H1 (cell line): ENCODE results near the gene RTL9. TPM values are rescaled to one million over a fixed set of nuclear protein-coding genes. Genes with fewer than 3 reads are reported as not detected.

Experiments used
- CTCF ChIA-PET: fragments of 300-600 bp; sonication (Branson Sonifier 250); formaldehyde crosslinking; loops from one replicate; lab custom pipeline; 2021; ENCODE audit not compliant: partially characterized antibody; lab: Charles Lee
- POLR2A ChIA-PET: fragments of 300-600 bp; sonication (Branson Sonifier 250); formaldehyde crosslinking; loops from one replicate; lab custom pipeline; 2021; ENCODE audit warnings: inconsistent platforms; ENCODE audit not compliant: partially characterized antibody; lab: Charles Lee
- DNase-seq, 2 experiments: peaks; one replicate each; pipeline versions ENCODE4 v3.0.0 to v3.0.0-alpha.2; 2010 to 2022; ENCODE audit warnings: low spot score in 2 of 2, low read depth in 1 of 2, mixed read lengths in 1 of 2
- FAIRE-seq: peaks from 2 replicates; lab custom pipeline; 2011; peaks lifted over from hg19 to GRCh38; lab: Jason Lieb, UNC
- H2AFZ ChIP-seq: 2 replicates; pipeline ENCODE4 v1.8.1; 2012; ENCODE audit warnings: low read length, inconsistent platforms
- H2AK5ac ChIP-seq: 2 replicates; pipeline ENCODE4 v1.6.1; 2013; ENCODE audit warnings: low read depth, low read length
- H2BK120ac ChIP-seq: replicated peaks from 2 replicates; pipeline ENCODE3; 2013; ENCODE audit warnings: low read depth, low read length, inconsistent platforms
- H2BK12ac ChIP-seq: 2 replicates; pipeline ENCODE4 v1.6.1; 2013; ENCODE audit warnings: low read depth, low read length
- H2BK15ac ChIP-seq: 2 replicates; pipeline ENCODE4 v1.6.1; 2013; ENCODE audit warnings: low read length
- H2BK20ac ChIP-seq: 2 replicates; pipeline ENCODE4 v1.6.1; 2013; ENCODE audit warnings: low read length
- H2BK5ac ChIP-seq: 2 replicates; pipeline ENCODE4 v1.6.1; 2013; ENCODE audit warnings: low read depth, low read length
- H3K14ac ChIP-seq: 2 replicates; pipeline ENCODE4 v1.6.1; 2013; ENCODE audit warnings: inconsistent platforms; ENCODE audit not compliant: insufficient read length
- H3K18ac ChIP-seq: 2 replicates; pipeline ENCODE4 v1.6.1; 2013; ENCODE audit warnings: low read length; ENCODE audit errors: extremely low read depth
- H3K23ac ChIP-seq: 2 replicates; pipeline ENCODE4 v1.6.1; 2013; ENCODE audit warnings: inconsistent platforms; ENCODE audit not compliant: insufficient read length
- H3K23me2 ChIP-seq: 2 replicates; pipeline ENCODE4 v1.6.1; 2013; ENCODE audit warnings: low read depth, low read length
- H3K27ac ChIP-seq: 2 replicates; pipeline ENCODE4 v1.6.1; 2011; ENCODE audit warnings: low read depth, low read length, inconsistent platforms
- H3K27me3 ChIP-seq, 4 experiments: replicated peaks in 1 of 4; 1 replicate in 1 of 4; 2 replicates in 3 of 4; pipeline versions ENCODE4 v1.6.1 to v1.8.1; 2011 to 2013; ENCODE audit warnings: low read length in 3 of 4, mild to moderate bottlenecking in 3 of 4, inconsistent platforms in 2 of 4, mixed read lengths in 2 of 4, moderate library complexity in 1 of 4; ENCODE audit not compliant: control insufficient read depth in 3 of 4, insufficient read depth in 3 of 4; ENCODE audit errors: extremely low read depth in 1 of 4
- H3K36me3 ChIP-seq, 4 experiments: 2 replicates each; pipeline versions ENCODE4 v1.6.1 to v1.8.1; 2011 to 2013; ENCODE audit warnings: mild to moderate bottlenecking in 4 of 4, low read length in 3 of 4, moderate library complexity in 2 of 4, control low read depth in 1 of 4, inconsistent platforms in 1 of 4; ENCODE audit not compliant: insufficient read depth in 4 of 4, control insufficient read depth in 2 of 4
- H3K4ac ChIP-seq: replicated peaks from 2 replicates; pipeline ENCODE3; 2013; ENCODE audit warnings: low read length, low read depth, mixed read lengths, inconsistent platforms; ENCODE audit not compliant: insufficient read length
- H3K4me1 ChIP-seq, 4 experiments: replicated peaks in 1 of 4; 1 replicate in 1 of 4; 2 replicates in 3 of 4; pipeline versions ENCODE4 v1.6.1 to v1.8.1; 2011 to 2013; ENCODE audit warnings: low read length in 3 of 4, inconsistent platforms in 2 of 4, mixed read lengths in 1 of 4; ENCODE audit not compliant: insufficient read depth in 4 of 4, control insufficient read depth in 3 of 4
- H3K4me2 ChIP-seq, 2 experiments: 2 replicates each; pipeline versions ENCODE4 v1.6.1 to v1.8.1; 2011 to 2013; ENCODE audit warnings: low read depth in 2 of 2, low read length in 2 of 2, control low read depth in 1 of 2, inconsistent platforms in 1 of 2, mild to moderate bottlenecking in 1 of 2; ENCODE audit not compliant: insufficient read depth in 1 of 2
- H3K4me3 ChIP-seq, 4 experiments: fragments of 200-600, 300-600 bp in 1 of 4; sonication (generic), shearing (Covaris generic), sonication (Bioruptor Twin) in 1 of 4; 2 replicates each; pipeline versions ENCODE4 v1.5.1 to v1.8.1; 2011 to 2016; ENCODE audit warnings: low read length in 4 of 4, low read depth in 3 of 4, control low read depth in 2 of 4, inconsistent platforms in 2 of 4, mild to moderate bottlenecking in 2 of 4, mixed read lengths in 1 of 4, moderate library complexity in 1 of 4; ENCODE audit not compliant: insufficient read depth in 2 of 4; ENCODE audit errors: extremely low read depth in 1 of 4
- H3K56ac ChIP-seq: replicated peaks from 2 replicates; pipeline ENCODE3; 2013; ENCODE audit warnings: low read depth, mild to moderate bottlenecking, mixed read lengths, low read length, inconsistent platforms; ENCODE audit not compliant: insufficient read length
- H3K79me1 ChIP-seq: 2 replicates; pipeline ENCODE4 v1.6.1; 2013; ENCODE audit warnings: low read depth, low read length, control low read depth
- H3K79me2 ChIP-seq, 2 experiments: 2 replicates each; pipeline versions ENCODE4 v1.6.1 to v1.8.1; 2012 to 2013; ENCODE audit warnings: low read length in 2 of 2, mild to moderate bottlenecking in 2 of 2, inconsistent platforms in 1 of 2; ENCODE audit not compliant: insufficient read depth in 2 of 2, control insufficient read depth in 1 of 2
- H3K9ac ChIP-seq, 4 experiments: replicated peaks in 1 of 4; 1 replicate in 1 of 4; 2 replicates in 3 of 4; pipeline versions ENCODE4 v1.6.1 to v1.8.1; 2011 to 2013; ENCODE audit warnings: low read depth in 3 of 4, low read length in 3 of 4, control low read depth in 2 of 4, mild to moderate bottlenecking in 2 of 4, moderate library complexity in 2 of 4, inconsistent platforms in 1 of 4; ENCODE audit errors: extremely low read depth in 1 of 4
- H3K9me3 ChIP-seq, 2 experiments: 2 replicates each; pipeline versions ENCODE4 v1.6.1 to v1.8.1; 2012 to 2013; ENCODE audit warnings: mild to moderate bottlenecking in 2 of 2, moderate library complexity in 2 of 2, control low read depth in 1 of 2, inconsistent platforms in 1 of 2, low read depth in 1 of 2, low read length in 1 of 2, mixed read lengths in 1 of 2; ENCODE audit not compliant: insufficient read depth in 2 of 2
- H4K20me1 ChIP-seq, 2 experiments: replicated peaks in 1 of 2; 2 replicates each; pipeline versions ENCODE3 to v1.8.1; 2011 to 2013; ENCODE audit warnings: inconsistent platforms in 2 of 2, low read length in 2 of 2, mild to moderate bottlenecking in 1 of 2; ENCODE audit not compliant: insufficient read depth in 2 of 2, control insufficient read depth in 1 of 2
- H4K5ac ChIP-seq: 2 replicates; pipeline ENCODE4 v1.6.1; 2013; ENCODE audit warnings: low read length, low read depth, mixed read lengths, inconsistent platforms; ENCODE audit not compliant: insufficient read length
- H4K8ac ChIP-seq: 2 replicates; pipeline ENCODE4 v1.8.0; 2013; ENCODE audit warnings: mild to moderate bottlenecking, moderate library complexity, low read length, inconsistent platforms; ENCODE audit not compliant: insufficient read depth; ENCODE audit errors: extremely low read depth
- H4K91ac ChIP-seq: replicated peaks from 2 replicates; pipeline ENCODE3; 2013; ENCODE audit warnings: low read length, mixed read lengths, inconsistent platforms; ENCODE audit not compliant: insufficient read length
- CBX8 ChIP-seq: fragments of 300-800, 300-1000 bp; sonication (generic); IDR thresholded peaks from 2 replicates; pipeline ENCODE4 v1.7.1; 2016; ENCODE audit warnings: low read depth, low read length, borderline replicate concordance
- GTF2F1 ChIP-seq: IDR thresholded peaks from 2 replicates; pipeline ENCODE4 v1.6.1; 2012; ENCODE audit warnings: low read depth, low read length, improper control_type of control experiment, borderline replicate concordance
- KDM5A ChIP-seq: fragments of 200-600 bp; IDR thresholded peaks from 2 replicates; pipeline ENCODE4 v1.7.1; 2012; ENCODE audit warnings: mild to moderate bottlenecking, low read length, inconsistent platforms, mixed read lengths
- POLR2AphosphoS5 ChIP-seq: IDR thresholded peaks from 2 replicates; pipeline ENCODE4 v1.6.1; 2011; ENCODE audit warnings: low read depth, low read length
- SAP30 ChIP-seq: fragments of 300-600 bp; sonication (generic); IDR thresholded peaks from 2 replicates; pipeline ENCODE4 v1.7.1; 2012; ENCODE audit warnings: low read length, moderate library complexity, mild to moderate bottlenecking, inconsistent platforms; ENCODE audit not compliant: insufficient read depth, insufficient replicate concordance
- TAF1 ChIP-seq: IDR thresholded peaks from 2 replicates; pipeline ENCODE4 v1.6.1; 2011; ENCODE audit warnings: mild to moderate bottlenecking, low read depth, low read length
- TCF12 ChIP-seq: IDR thresholded peaks from 2 replicates; pipeline ENCODE4 v1.6.1; 2011; ENCODE audit warnings: low read depth, mild to moderate bottlenecking, low read length
- TEAD4 ChIP-seq: IDR thresholded peaks from 2 replicates; pipeline ENCODE4 v1.6.1; 2012; ENCODE audit warnings: low read depth, low read length, inconsistent platforms, mixed read lengths
- WGBS, 2 experiments: shearing (Covaris generic) in 1 of 2; methylation state at CpG; one replicate each; pipeline versions ENCODE4 v1.1.6 to v1.1.7; 2013 to 2015; ENCODE audit warnings: low lambda C conversion rate in 2 of 2, mixed read lengths in 2 of 2, inconsistent platforms in 1 of 2, low coverage in 1 of 2, missing lambda C conversion rate in 1 of 2; ENCODE audit not compliant: insufficient replicate concordance in 2 of 2, insufficient coverage in 1 of 2, insufficient read length in 1 of 2; ENCODE audit errors: extremely low coverage in 1 of 2, missing lambda C conversion rate in 1 of 2; 5-methylcytosine and 5-hydroxymethylcytosine counted together
- polyA plus RNA-seq, 7 experiments: library from polyadenylated mRNA; depleted of rRNA in 3 of 7; stranded (reverse) in 5 of 7; unstranded in 2 of 7; fragments of >200 nt in 5 of 7; fragments of 200-250 nt in 2 of 7; gene quantifications; 1 replicate in 5 of 7; 2 replicates in 1 of 7; 4 replicates in 1 of 7; pipeline versions ENCODE4 v1.2.1 to v1.2.3, GENCODE V29; 2011 to 2013; ENCODE audit warnings: missing spikeins in 2 of 7, mixed read lengths in 2 of 7
- total RNA-seq: library from RNA; stranded (reverse); fragmentation: NEBNext Ultra II Directional; extraction: Animal tissue kit (Norgen Biotek cat#: 25700); gene quantifications from 2 replicates; pipeline ENCODE4 v1.2.1, GENCODE V29; 2021

RTL9 gene
- total and polyA plus RNA-seq, 2 of the 8 experiments (the other 6 are each of a cell fraction or from before 2014, with no cell fraction given): 0.09 to 0.20 TPM

- DNase-seq (no peak), FAIRE-seq (no peak)
- H3K27ac ChIP-seq: no peak overlapping the region
- no peak overlapping the region for H2BK15ac ChIP-seq
- H3K56ac ChIP-seq: no peak overlapping the region
- no peaks in the 10 kb centered on the region for H3K79me1 ChIP-seq
- H4K8ac ChIP-seq: no peak overlapping the region
- ChIA-PET POLR2A (no interaction called here), CTCF (no interaction called here)
- H3K9ac ChIP-seq: no peak overlapping the region
- no peaks in the 10 kb centered on the region for H3K79me2 ChIP-seq
- no peaks in the 10 kb centered on the region for H3K23me2 ChIP-seq
- H2BK20ac ChIP-seq: no peak overlapping the region
- no peak overlapping the region for H2AK5ac ChIP-seq
- H3K14ac ChIP-seq: no peak overlapping the region
- H3K18ac ChIP-seq: no peak overlapping the region
- H3K4me2 ChIP-seq: no peak overlapping the region
- TF ChIP-seq GTF2F1: no peak
- TF ChIP-seq TCF12: no peak
- TF ChIP-seq KDM5A: no peak
- TF ChIP-seq POLR2AphosphoS5: no peak
- TF ChIP-seq TEAD4: no peak
- TF ChIP-seq SAP30: no peak
- no peak for TF ChIP-seq CBX8
- TF ChIP-seq TAF1: no peak
- no peak overlapping the region for H2BK120ac ChIP-seq
- H4K5ac ChIP-seq: no peak overlapping the region
- H4K91ac ChIP-seq: no peak overlapping the region
- no peaks in the 10 kb centered on the region for H4K20me1 ChIP-seq
- H2BK5ac ChIP-seq: no peak overlapping the region
- H3K36me3 ChIP-seq: no peaks in the 10 kb centered on the region
- no peak overlapping the region for H2BK12ac ChIP-seq
- H3K27me3 ChIP-seq: no peaks in the 10 kb centered on the region
- no peak overlapping the region for H3K4ac ChIP-seq
- no peak overlapping the region for H3K4me3 ChIP-seq
- WGBS, 2 experiments: 87% methylated on average over 3 of the region's 3 CpGs; no CpG with 5 or more reads in 1 of the 2 experiments
- no peaks in the 10 kb centered on the region for H3K4me1 ChIP-seq
- H3K9me3 ChIP-seq: no peaks in the 10 kb centered on the region
- no peak overlapping the region for H3K23ac ChIP-seq
- H2AFZ ChIP-seq: no peak overlapping the region
These were observed 27.1 kb upstream of the RTL9 start for GRCh38 chrX:110331444-110332030.
